Measurements from ENCODE around the gene GNB3.
"Not testable (repeated sequence)": the region's sequence is repeated elsewhere in the genome, so short reads cannot be mapped to it uniquely, and the experiment has no call there.

- TF ChIP-seq CTCF (conservative IDR thresholded peaks at IDR 0.05; ENCODE audit: low read depth, low read length); EZH2 (IDR thresholded peaks at IDR 0.05; ENCODE audit: borderline replicate concordance, low read depth, low read length, poor library complexity, severe bottlenecking): not testable (repeated sequence)
Measured at GRCh38 chr12:6870304-6870703, 29.6 kb downstream of the GNB3 start.

All from A673 (cell line).